Fibroblast of lung (primary cell): Measurements from ENCODE around the gene CDC42EP5.

Experiments
- EZH2 ChIP-seq: IDR thresholded peaks from 2 replicates; pipeline ENCODE4 v1.5.1; 2012; ENCODE audit warnings: low read length, control low read depth, mild to moderate bottlenecking; ENCODE audit errors: missing control alignments
- TF ChIP-seq, protein P1 (sequence below), 2 donors: IDR thresholded peaks in 1 of 2; conservative IDR thresholded peaks in 1 of 2; 1 replicate in 1 of 2; 2 replicates in 1 of 2; pipeline ENCODE4 v1.5.1; 2011 to 2012; ENCODE audit warnings: low read length in 2 of 2, control low read depth in 1 of 2, inconsistent platforms in 1 of 2, low read depth in 1 of 2, mild to moderate bottlenecking in 1 of 2

DNA sequence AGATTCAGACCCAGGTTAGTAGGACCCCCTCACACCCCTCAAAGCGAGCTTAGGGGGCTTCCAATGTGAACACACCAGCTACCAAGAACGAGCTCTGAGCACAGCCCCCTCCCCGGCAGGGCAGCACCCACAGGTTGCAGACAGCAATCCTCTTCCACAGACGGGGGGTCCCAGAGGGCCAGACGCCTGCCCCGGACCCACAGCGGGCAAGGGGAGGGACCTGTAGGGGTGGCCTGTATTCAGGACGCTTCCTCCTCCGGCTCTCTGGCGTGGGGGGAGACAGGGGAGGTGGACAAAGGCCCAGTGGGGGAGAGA lies 53.1 kb downstream of the CDC42EP5 start:
- TF ChIP-seq EZH2, result no peak
- TF ChIP-seq, protein P1, sequence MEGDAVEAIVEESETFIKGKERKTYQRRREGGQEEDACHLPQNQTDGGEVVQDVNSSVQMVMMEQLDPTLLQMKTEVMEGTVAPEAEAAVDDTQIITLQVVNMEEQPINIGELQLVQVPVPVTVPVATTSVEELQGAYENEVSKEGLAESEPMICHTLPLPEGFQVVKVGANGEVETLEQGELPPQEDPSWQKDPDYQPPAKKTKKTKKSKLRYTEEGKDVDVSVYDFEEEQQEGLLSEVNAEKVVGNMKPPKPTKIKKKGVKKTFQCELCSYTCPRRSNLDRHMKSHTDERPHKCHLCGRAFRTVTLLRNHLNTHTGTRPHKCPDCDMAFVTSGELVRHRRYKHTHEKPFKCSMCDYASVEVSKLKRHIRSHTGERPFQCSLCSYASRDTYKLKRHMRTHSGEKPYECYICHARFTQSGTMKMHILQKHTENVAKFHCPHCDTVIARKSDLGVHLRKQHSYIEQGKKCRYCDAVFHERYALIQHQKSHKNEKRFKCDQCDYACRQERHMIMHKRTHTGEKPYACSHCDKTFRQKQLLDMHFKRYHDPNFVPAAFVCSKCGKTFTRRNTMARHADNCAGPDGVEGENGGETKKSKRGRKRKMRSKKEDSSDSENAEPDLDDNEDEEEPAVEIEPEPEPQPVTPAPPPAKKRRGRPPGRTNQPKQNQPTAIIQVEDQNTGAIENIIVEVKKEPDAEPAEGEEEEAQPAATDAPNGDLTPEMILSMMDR (conservative IDR thresholded peaks at IDR 0.05 in 1 of 2, IDR thresholded peaks at IDR 0.05 in 1 of 2; ENCODE audit: low read depth in 1 of 2, low read length in 2 of 2), result no peak
